Neutrophil (primary cell): Measurements from ENCODE around the gene ARHGAP4.

Experiments used
- H3K27ac ChIP-seq: fragments of 200-600 bp; sonication (generic); 2 replicates; pipeline ENCODE4 v1.5.1; 2016; ENCODE audit warnings: mild to moderate bottlenecking, moderate library complexity
- H3K27me3 ChIP-seq: fragments of 200-600 bp; sonication (generic); 2 replicates; pipeline ENCODE4 v1.6.0; 2016; ENCODE audit warnings: mild to moderate bottlenecking
- H3K36me3 ChIP-seq: fragments of 200-600 bp; sonication (generic); 2 replicates; pipeline ENCODE4 v1.5.1; 2017
- H3K4me1 ChIP-seq, 2 experiments: fragments of 200-600 bp in 1 of 2; sonication (generic) in 1 of 2; 1 replicate in 1 of 2; 2 replicates in 1 of 2; pipeline versions ENCODE4 v1.5.1 to v1.6.1; 2013 to 2016; ENCODE audit warnings: low read depth in 1 of 2, low read length in 1 of 2, mild to moderate bottlenecking in 1 of 2, moderate library complexity in 1 of 2; ENCODE audit not compliant: control insufficient read depth in 1 of 2, insufficient read depth in 1 of 2
- H3K4me3 ChIP-seq, 2 experiments: fragments of 200-600 bp in 1 of 2; sonication (generic) in 1 of 2; 1 replicate in 1 of 2; 2 replicates in 1 of 2; pipeline ENCODE4 v1.5.1; 2013 to 2016; ENCODE audit warnings: low read depth in 1 of 2, low read length in 1 of 2, mild to moderate bottlenecking in 1 of 2, moderate library complexity in 1 of 2
- H3K9me3 ChIP-seq: fragments of 200-600 bp; sonication (generic); 2 replicates; pipeline ENCODE4 v1.5.1; 2016
- TF ChIP-seq, protein P1 (sequence below): fragments of 200-600 bp; sonication (generic); IDR thresholded peaks from 2 replicates; pipeline ENCODE4 v1.5.1; 2016; ENCODE audit warnings: antibody characterized with exemption

The ARHGAP4 gene

DNA sequence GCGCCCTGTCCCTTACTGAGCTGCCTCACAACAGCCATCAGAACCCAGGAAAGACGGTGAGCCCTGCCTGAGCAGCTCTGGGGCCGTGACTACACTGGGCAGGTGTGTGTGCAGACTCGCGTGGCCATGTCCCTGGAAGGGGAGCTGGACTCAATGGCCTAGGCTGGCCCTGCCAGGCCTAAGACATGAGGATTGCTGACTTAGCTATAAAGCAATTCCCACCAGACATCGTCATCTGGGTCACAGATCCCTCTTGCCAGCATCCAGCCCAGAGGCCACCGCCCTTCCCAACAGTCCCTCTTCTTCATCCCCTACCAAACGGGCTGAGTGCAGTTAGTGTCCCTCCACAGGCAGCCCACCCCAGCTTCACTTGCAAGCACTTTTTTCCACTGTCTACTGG, 5.1 kb upstream of the ARHGAP4 start:
- TF ChIP-seq, protein P1, sequence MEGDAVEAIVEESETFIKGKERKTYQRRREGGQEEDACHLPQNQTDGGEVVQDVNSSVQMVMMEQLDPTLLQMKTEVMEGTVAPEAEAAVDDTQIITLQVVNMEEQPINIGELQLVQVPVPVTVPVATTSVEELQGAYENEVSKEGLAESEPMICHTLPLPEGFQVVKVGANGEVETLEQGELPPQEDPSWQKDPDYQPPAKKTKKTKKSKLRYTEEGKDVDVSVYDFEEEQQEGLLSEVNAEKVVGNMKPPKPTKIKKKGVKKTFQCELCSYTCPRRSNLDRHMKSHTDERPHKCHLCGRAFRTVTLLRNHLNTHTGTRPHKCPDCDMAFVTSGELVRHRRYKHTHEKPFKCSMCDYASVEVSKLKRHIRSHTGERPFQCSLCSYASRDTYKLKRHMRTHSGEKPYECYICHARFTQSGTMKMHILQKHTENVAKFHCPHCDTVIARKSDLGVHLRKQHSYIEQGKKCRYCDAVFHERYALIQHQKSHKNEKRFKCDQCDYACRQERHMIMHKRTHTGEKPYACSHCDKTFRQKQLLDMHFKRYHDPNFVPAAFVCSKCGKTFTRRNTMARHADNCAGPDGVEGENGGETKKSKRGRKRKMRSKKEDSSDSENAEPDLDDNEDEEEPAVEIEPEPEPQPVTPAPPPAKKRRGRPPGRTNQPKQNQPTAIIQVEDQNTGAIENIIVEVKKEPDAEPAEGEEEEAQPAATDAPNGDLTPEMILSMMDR = no peak
- Histone ChIP-seq H3K4me1 (peaks cover 24 to 48% of the 10 kb centered on the region in 2 experiments), H3K27ac (no peak overlapping the region), H3K4me3 (no peak overlapping the region), H3K27me3 (no peaks in the 10 kb centered on the region), H3K9me3 (no peaks in the 10 kb centered on the region), H3K36me3 (peaks cover 18% of the 10 kb centered on the region)

DNA sequence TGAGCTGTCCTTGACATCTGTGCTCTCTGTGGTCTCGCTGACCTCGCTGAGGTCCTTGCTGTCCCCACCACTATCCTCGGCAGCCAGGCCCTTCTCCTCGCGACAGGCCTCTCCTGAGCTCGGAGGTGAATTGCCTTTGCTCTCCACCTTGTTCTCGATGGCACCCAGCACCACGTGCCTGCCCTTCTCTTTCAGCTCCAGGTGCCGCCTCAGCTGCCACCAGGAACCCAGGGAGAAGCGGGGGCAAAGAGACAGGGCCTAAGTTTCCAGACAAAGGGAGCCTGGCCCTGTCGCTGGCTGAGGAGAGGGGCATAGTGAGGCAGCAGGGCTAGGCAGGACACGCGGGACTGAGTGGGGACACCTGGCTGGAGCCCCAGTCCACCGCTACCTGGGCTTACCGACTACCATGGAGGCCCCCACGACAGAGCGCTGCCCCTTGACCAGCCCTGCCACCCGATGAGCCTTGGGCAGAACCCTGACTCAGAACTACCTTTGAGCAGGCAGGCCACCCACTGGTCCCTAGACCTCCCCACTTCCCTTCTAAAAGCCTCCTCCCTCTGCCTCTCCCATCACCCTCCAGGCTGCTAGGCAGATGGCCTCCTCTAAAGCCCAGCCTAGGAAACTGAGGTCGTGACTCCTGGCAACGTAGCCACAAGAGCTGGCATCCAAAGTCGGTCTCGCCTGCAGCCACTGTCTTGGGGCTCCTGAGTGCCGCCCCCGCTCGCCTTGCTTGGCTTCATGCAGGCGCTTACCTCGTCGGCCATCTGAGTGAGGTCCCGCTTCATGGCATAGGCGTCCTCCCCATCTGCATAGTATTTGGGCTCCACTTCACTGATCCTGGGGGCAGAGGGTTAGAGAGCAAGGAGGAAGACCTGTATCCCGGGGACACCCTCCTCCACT, 4.2 kb upstream of the ARHGAP4 start:
- H3K9me3 ChIP-seq = no peaks in the 10 kb centered on the region
- H3K4me3 ChIP-seq = no peak overlapping the region
- peaks cover 18% of the 10 kb centered on the region for H3K36me3 ChIP-seq
- peaks cover 24 to 51% of the 10 kb centered on the region in 2 experiments for H3K4me1 ChIP-seq
- H3K27me3 ChIP-seq = no peaks in the 10 kb centered on the region
- TF ChIP-seq, protein P1 = no peak
- H3K27ac ChIP-seq = peak overlapping the region; percentile 100

DNA sequence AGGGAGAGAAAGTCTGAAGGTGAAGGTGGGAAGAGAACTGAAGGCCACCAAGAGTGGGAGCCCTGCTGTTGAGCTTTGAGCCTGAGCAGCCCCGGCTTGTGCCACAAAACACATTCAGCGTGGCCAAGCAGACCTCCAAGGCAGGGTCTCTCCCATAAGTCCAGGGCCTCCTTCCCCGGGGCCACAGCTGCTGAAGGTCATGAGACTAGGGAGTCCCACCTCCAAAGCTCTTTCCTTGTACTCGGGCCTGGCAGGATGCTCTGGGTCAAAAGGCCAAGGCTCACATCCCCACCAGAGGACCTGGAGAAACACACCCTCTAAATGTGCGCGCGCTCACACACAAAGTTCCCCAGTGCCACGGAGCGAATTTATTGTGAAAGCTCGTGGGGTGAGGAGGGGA, 3.5 kb upstream of the ARHGAP4 start:
- no peak overlapping the region for H3K4me3 ChIP-seq
- H3K27ac ChIP-seq = peak overlapping the region; percentile 100
- TF ChIP-seq, protein P1 = no peak
- peaks cover 24 to 57% of the 10 kb centered on the region in 2 experiments for H3K4me1 ChIP-seq
- H3K9me3 ChIP-seq = no peaks in the 10 kb centered on the region
- no peaks in the 10 kb centered on the region for H3K27me3 ChIP-seq
- H3K36me3 ChIP-seq = peaks cover 18% of the 10 kb centered on the region

DNA sequence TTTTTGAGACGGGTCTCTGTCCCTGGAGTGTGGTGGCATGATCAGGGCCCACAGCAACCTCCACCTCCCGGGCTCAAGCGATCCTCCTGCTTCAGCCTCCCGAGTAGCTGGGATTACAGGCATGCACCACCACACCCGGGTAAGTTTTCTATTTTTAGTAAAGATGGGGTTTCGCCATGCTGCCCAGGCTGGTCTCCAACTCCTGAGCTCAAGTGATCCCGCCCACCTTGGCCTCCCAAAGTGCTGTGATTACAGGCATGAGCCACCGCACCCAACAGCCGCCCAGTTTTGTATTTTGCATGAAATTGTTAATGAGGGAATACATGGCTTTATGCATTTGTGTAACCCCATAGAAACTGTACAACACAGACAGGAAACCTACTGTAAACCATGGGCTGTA, 2.8 kb upstream of the ARHGAP4 start:
- TF ChIP-seq, protein P1 = no peak
- Histone ChIP-seq H3K9me3 (no peaks in the 10 kb centered on the region), H3K4me1 (peaks cover 22 to 57% of the 10 kb centered on the region in 2 experiments), H3K36me3 (peaks cover 18% of the 10 kb centered on the region), H3K4me3 (peak overlapping the region; percentile 48 to 98), H3K27ac (peak overlapping the region; percentile 100), H3K27me3 (no peaks in the 10 kb centered on the region)

DNA sequence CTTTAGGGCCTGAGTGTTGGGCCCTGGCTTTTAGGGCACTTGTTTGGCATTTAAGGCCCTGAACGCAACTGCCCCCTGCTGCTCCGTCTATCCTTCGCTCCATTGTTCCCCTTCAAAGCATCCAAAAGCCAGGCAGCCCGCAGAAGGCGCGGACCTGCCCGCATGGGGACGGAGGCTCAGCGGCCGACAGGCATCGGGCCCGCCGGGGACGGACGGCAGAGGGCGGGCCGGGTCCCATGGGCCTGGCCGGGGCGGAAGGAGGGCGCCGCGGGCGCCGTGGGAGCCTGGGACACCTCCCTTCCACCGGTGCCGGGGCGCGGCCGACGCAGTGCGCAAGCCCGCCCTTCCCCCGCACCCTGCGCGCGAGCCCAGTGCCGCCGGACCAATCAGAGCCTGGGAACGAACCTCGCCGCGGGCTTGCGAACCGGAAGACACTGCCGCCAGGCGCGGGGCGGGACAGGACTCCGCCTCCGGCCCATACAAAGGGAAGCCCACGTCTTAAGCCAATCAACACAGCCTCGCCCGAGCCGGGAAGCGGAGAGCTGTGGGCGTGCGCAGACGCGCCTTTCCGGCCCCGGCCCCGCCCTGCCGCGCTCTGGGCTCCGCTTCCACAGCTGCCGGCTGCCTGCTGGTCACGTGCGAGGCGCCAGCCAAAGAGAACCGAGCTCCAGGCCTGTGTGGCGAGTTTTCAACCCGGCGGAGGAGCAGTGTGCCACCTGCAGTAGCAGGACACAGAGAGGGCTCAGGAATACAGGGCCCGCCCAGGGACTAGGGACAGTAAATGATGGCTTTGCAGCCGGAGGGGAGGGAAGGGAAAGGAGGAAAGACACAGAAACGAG, 2.1 kb upstream of the ARHGAP4 start:
- TF ChIP-seq, protein P1 = peak; percentile 33
- peaks cover 24 to 62% of the 10 kb centered on the region in 2 experiments for H3K4me1 ChIP-seq
- no peaks in the 10 kb centered on the region for H3K27me3 ChIP-seq
- peak overlapping the region; percentile 69 to 98 for H3K4me3 ChIP-seq
- H3K27ac ChIP-seq = peak overlapping the region; percentile 100
- no peaks in the 10 kb centered on the region for H3K9me3 ChIP-seq
- peaks cover 18% of the 10 kb centered on the region for H3K36me3 ChIP-seq
